ENCODE data around the gene GMPR.
A peak's percentile ranks its signal among the peaks of the same experiment; 100 is the strongest.

Gene GMPR

GRCh38 chr6:16273256-16273655, 34.9 kb downstream of the GMPR start:
- TF ChIP-seq ZFP3 (CRISPR knock-in tag; IDR thresholded peaks at IDR 0.05) (peak; percentile 92), TOX (CRISPR knock-in tag; IDR thresholded peaks at IDR 0.05; ENCODE audit: borderline replicate concordance) (no peak)
- peak; percentile 14 for ATAC-seq

- TF ChIP-seq TSHZ2 (CRISPR knock-in tag; IDR thresholded peaks at IDR 0.05): no peak
- no peak for TF ChIP-seq BACH2 (CRISPR knock-in tag; IDR thresholded peaks at IDR 0.05; ENCODE audit: borderline replicate concordance)
- TF ChIP-seq TOX (CRISPR knock-in tag; IDR thresholded peaks at IDR 0.05; ENCODE audit: borderline replicate concordance): no peak
- ATAC-seq: no peak
Observed at GRCh38 chr6:16274483-16274882, 36.1 kb downstream of the GMPR start.

GRCh38 chr6:16274885-16275589, 36.6 kb downstream of the GMPR start:
- TF ChIP-seq TSHZ2 (CRISPR knock-in tag; IDR thresholded peaks at IDR 0.05) (no peak), TCF4 (CRISPR knock-in tag; IDR thresholded peaks at IDR 0.05; ENCODE audit: borderline replicate concordance) (no peak), GLIS3 (CRISPR knock-in tag; IDR thresholded peaks at IDR 0.05) (no peak)
- ATAC-seq: no peak

- ATAC-seq: peak; percentile 97
- TF ChIP-seq PATZ1 (CRISPR knock-in tag; IDR thresholded peaks at IDR 0.05; ENCODE audit: borderline replicate concordance) (0 out of 2 replicates have a peak, but pooled peaks have one; percentile 45), ZFP30 (CRISPR knock-in tag; IDR thresholded peaks at IDR 0.05) (no peak), ISL1 (CRISPR knock-in tag; IDR thresholded peaks at IDR 0.05) (no peak), ZFP3 (CRISPR knock-in tag; IDR thresholded peaks at IDR 0.05) (no peak)
Observed at GRCh38 chr6:16277101-16277981, 39.0 kb downstream of the GMPR start.

GRCh38 chr6:16278048-16278724, 39.8 kb downstream of the GMPR start:
- ATAC-seq: peak; percentile 4

More at GRCh38 chr6:16278048-16278724, 39.8 kb downstream of the GMPR start:
- TF ChIP-seq RARB (CRISPR knock-in tag; IDR thresholded peaks at IDR 0.05) (no peak), TCF4 (CRISPR knock-in tag; IDR thresholded peaks at IDR 0.05; ENCODE audit: borderline replicate concordance) (no peak), TOX (CRISPR knock-in tag; IDR thresholded peaks at IDR 0.05; ENCODE audit: borderline replicate concordance) (no peak), ZFP30 (CRISPR knock-in tag; IDR thresholded peaks at IDR 0.05) (no peak), SNAI2 (CRISPR knock-in tag; IDR thresholded peaks at IDR 0.05) (no peak), CSDC2 (CRISPR knock-in tag; IDR thresholded peaks at IDR 0.05) (no peak), POU6F1 (CRISPR knock-in tag; IDR thresholded peaks at IDR 0.05; ENCODE audit: borderline replicate concordance, low read depth) (no peak), CREB5 (CRISPR knock-in tag; IDR thresholded peaks at IDR 0.05; ENCODE audit: low read depth) (no peak)
